HCT116 (cell line): ENCODE data around the gene TBL1X. TPM values are rescaled to one million over a fixed set of nuclear protein-coding genes. Genes with fewer than 3 reads are reported as not detected.

Source experiments
- ATAC-seq: fragments of 200-7000 bp; cut with Tn5 transposase; 2 replicates; pipeline ENCODE4 v1.9.1; 2020; ENCODE audit warnings: mild to moderate bottlenecking, moderate library complexity
- BruUV-seq: library from RNA; stranded (reverse); fragments of 400-500 nt; replicated peaks from 2 replicates; lab custom pipeline; 2021; lab: Mats Ljungman, UMichigan
- CTCF ChIA-PET: fragments of 300-600 bp; sonication (Branson Sonifier 250); formaldehyde crosslinking; loops from one replicate; lab custom pipeline; 2021; ENCODE audit warnings: antibody characterized with exemption; lab: Charles Lee
- POLR2A ChIA-PET: fragments of 300-600, 350-600 bp; sonication (Branson Sonifier 250); formaldehyde crosslinking; loops from one replicate; lab custom pipeline; 2021; ENCODE audit warnings: antibody characterized with exemption; lab: Charles Lee
- RAD21 ChIA-PET, 2 experiments: fragments of 300-600 bp; sonication (Branson Sonifier 250); formaldehyde crosslinking; loops; one replicate each; lab custom pipeline; 2023; ENCODE audit warnings: low total read pairs in 2 of 2; ENCODE audit not compliant: uncharacterized antibody in 2 of 2, unreplicated experiment in 2 of 2, low non-redundant PET in 1 of 2; lab: Charles Lee
- DNase-seq: peaks from one replicate; pipeline ENCODE4 v3.0.0-alpha.2; 2010; ENCODE audit warnings: low read depth, low spot score
- H2AFZ ChIP-seq: fragments of 200-600 bp; shearing (Covaris generic), sonication (generic); 2 replicates; pipeline ENCODE4 v1.6.1; 2017; ENCODE audit warnings: low read depth, mixed run types, mixed read lengths, antibody characterized with exemption, low read length; ENCODE audit not compliant: poor library complexity, severe bottlenecking
- H3K27ac ChIP-seq: 2 replicates; pipeline ENCODE4 v1.5.1; 2012; ENCODE audit warnings: low read depth, low read length
- H3K27me3 ChIP-seq: fragments of 200-600 bp; sonication (generic); 2 replicates; pipeline ENCODE4 v1.6.1; 2016; ENCODE audit warnings: mixed run types, low read length, mixed read lengths; ENCODE audit not compliant: insufficient read depth
- H3K36me3 ChIP-seq, 2 experiments: fragments of 200-500 bp in 1 of 2; fragments of 200-600 bp in 1 of 2; sonication (Bioruptor generic) in 1 of 2; sonication (generic) in 1 of 2; 2 replicates each; pipeline versions ENCODE4 v1.5.1 to v1.6.1; 2014 to 2016; ENCODE audit warnings: low read length in 2 of 2, inconsistent platforms in 1 of 2, mixed read lengths in 1 of 2, mixed run types in 1 of 2; ENCODE audit not compliant: insufficient read depth in 2 of 2, control insufficient read depth in 1 of 2
- H3K4me1 ChIP-seq, 2 experiments: fragments of 200-600 bp in 1 of 2; sonication (generic) in 1 of 2; 2 replicates each; pipeline versions ENCODE4 v1.5.1 to v1.6.1; 2012 to 2017; ENCODE audit warnings: low read length in 2 of 2, inconsistent platforms in 1 of 2, mild to moderate bottlenecking in 1 of 2, mixed read lengths in 1 of 2, mixed run types in 1 of 2, moderate library complexity in 1 of 2; ENCODE audit not compliant: insufficient read depth in 2 of 2, control insufficient read depth in 1 of 2
- H3K4me2 ChIP-seq: fragments of 200-600 bp; sonication (generic); 2 replicates; pipeline ENCODE4 v1.6.1; 2017; ENCODE audit warnings: mixed run types, low read length, mixed read lengths
- H3K4me3 ChIP-seq, 2 experiments: fragments of 200-600 bp in 1 of 2; sonication (generic) in 1 of 2; replicated peaks in 1 of 2; 2 replicates each; pipeline ENCODE4 v1.5.1; 2011 to 2016; ENCODE audit warnings: low read length in 2 of 2, control low read depth in 1 of 2, low read depth in 1 of 2, mild to moderate bottlenecking in 1 of 2, mixed read lengths in 1 of 2, mixed run types in 1 of 2
- H3K79me2 ChIP-seq: fragments of 200-600 bp; sonication (generic); 2 replicates; pipeline ENCODE4 v1.6.1; 2017; ENCODE audit warnings: mild to moderate bottlenecking, mixed run types, low read length, moderate library complexity, mixed read lengths; ENCODE audit not compliant: insufficient read depth
- H3K9ac ChIP-seq: fragments of 200-600 bp; sonication (generic); 2 replicates; pipeline ENCODE4 v1.6.1; 2016; ENCODE audit warnings: low read length, mixed read lengths
- H3K9me2 ChIP-seq: fragments of 200-600 bp; sonication (generic), shearing (Covaris generic); 2 replicates; pipeline ENCODE4 v1.6.1; 2017; ENCODE audit warnings: mixed run types, mild to moderate bottlenecking, moderate library complexity; ENCODE audit not compliant: insufficient read depth
- H3K9me3 ChIP-seq, 2 experiments: fragments of 200-500 bp in 1 of 2; fragments of 200-600 bp in 1 of 2; sonication (Bioruptor generic) in 1 of 2; sonication (generic) in 1 of 2; 2 replicates each; pipeline ENCODE4 v1.6.1; 2014 to 2017; ENCODE audit warnings: low read length in 2 of 2, mixed read lengths in 2 of 2, inconsistent platforms in 1 of 2, low read depth in 1 of 2, mild to moderate bottlenecking in 1 of 2, mixed run types in 1 of 2, moderate library complexity in 1 of 2; ENCODE audit not compliant: control insufficient read depth in 1 of 2, insufficient read depth in 1 of 2
- H4K20me1 ChIP-seq: fragments of 200-600 bp; sonication (generic), shearing (Covaris generic); 2 replicates; pipeline ENCODE4 v1.6.1; 2017; ENCODE audit warnings: mixed run types, mild to moderate bottlenecking, moderate library complexity; ENCODE audit not compliant: insufficient read depth
- CBX3 ChIP-seq: IDR thresholded peaks from 2 replicates; pipeline ENCODE4 v1.6.1; 2012; ENCODE audit warnings: low read depth
- CEBPB ChIP-seq: IDR thresholded peaks from 2 replicates; pipeline ENCODE4 v1.6.1; 2012; ENCODE audit warnings: low read depth
- EGR1 ChIP-seq: IDR thresholded peaks from 2 replicates; pipeline ENCODE4 v1.6.1; 2012; ENCODE audit warnings: low read depth
- ELF1 ChIP-seq: IDR thresholded peaks from 2 replicates; pipeline ENCODE4 v1.6.1; 2012; ENCODE audit warnings: low read depth, borderline replicate concordance
- EZH2 ChIP-seq: fragments of 200-600 bp; sonication (generic); IDR thresholded peaks from 2 replicates; pipeline ENCODE4 v1.6.1; 2017; ENCODE audit warnings: antibody characterized with exemption, mixed run types
- FOSL1 ChIP-seq: IDR thresholded peaks from 2 replicates; pipeline ENCODE4 v1.6.1; 2012; ENCODE audit warnings: low read depth
- JUND ChIP-seq: IDR thresholded peaks from 2 replicates; pipeline ENCODE4 v1.6.1; 2012
- POLR2A ChIP-seq: IDR thresholded peaks from 2 replicates; pipeline ENCODE4 v1.7.0; 2011; ENCODE audit warnings: borderline replicate concordance; ENCODE audit not compliant: insufficient read depth, insufficient read length; ENCODE audit errors: extremely low read depth
- POLR2AphosphoS5 ChIP-seq: IDR thresholded peaks from 2 replicates; pipeline ENCODE4 v1.6.1; 2011; ENCODE audit warnings: mild to moderate bottlenecking, low read depth, low read length, moderate library complexity
- RAD21 ChIP-seq: IDR thresholded peaks from 2 replicates; pipeline ENCODE4 v1.6.1; 2012; ENCODE audit warnings: low read depth, mild to moderate bottlenecking
- SP1 ChIP-seq: IDR thresholded peaks from 2 replicates; pipeline ENCODE4 v1.6.1; 2012; ENCODE audit warnings: low read depth
- SRF ChIP-seq: IDR thresholded peaks from 2 replicates; pipeline ENCODE4 v1.6.1; 2012; ENCODE audit warnings: low read depth
- YY1 ChIP-seq: IDR thresholded peaks from 2 replicates; pipeline ENCODE4 v1.6.1; 2011; ENCODE audit warnings: low read length, low read depth, moderate library complexity, mild to moderate bottlenecking; ENCODE audit not compliant: insufficient replicate concordance; ENCODE audit errors: extremely low read depth
- ZFX ChIP-seq: fragments of 450-650 bp; IDR thresholded peaks from 2 replicates; pipeline ENCODE4 v1.6.1; 2017
- ZNF274 ChIP-seq: fragments of 200-500 bp; sonication (Bioruptor generic); IDR thresholded peaks from 2 replicates; pipeline ENCODE4 v1.6.1; 2014; ENCODE audit warnings: mild to moderate bottlenecking, low read depth, low read length, inconsistent platforms
- intact Hi-C: fragments of 100-400 bp; cut with micrococcal nuclease; formaldehyde crosslinking; loops from 2 replicates; pipeline ENCODE4 v1.10.0; 2022
- total RNA-seq: library from RNA; stranded (reverse); gene quantifications from one replicate; pipeline ENCODE4 v1.2.1, GENCODE V29; 2021; ENCODE audit not compliant: unreplicated experiment
- TF ChIP-seq, protein P1 (sequence below): IDR thresholded peaks from 2 replicates; pipeline ENCODE4 v1.6.1; 2012
- TF ChIP-seq, protein P2 (sequence below), 3 experiments: fragments of 200-600 bp in 1 of 3; sonication (generic) in 1 of 3; IDR thresholded peaks in 2 of 3; conservative IDR thresholded peaks in 1 of 3; 2 replicates each; pipeline ENCODE4 v1.5.1; 2012 to 2017; ENCODE audit warnings: low read depth in 2 of 3, low read length in 2 of 3, antibody characterized with exemption in 1 of 3, borderline replicate concordance in 1 of 3, control low read depth in 1 of 3, mild to moderate bottlenecking in 1 of 3, mixed read lengths in 1 of 3, mixed run types in 1 of 3, moderate library complexity in 1 of 3; ENCODE audit not compliant: insufficient read depth in 1 of 3
- TF ChIP-seq, protein P3 (sequence below): IDR thresholded peaks from 2 replicates; pipeline ENCODE4 v1.6.1; 2012

The TBL1X gene
- total RNA-seq, 1 experiment from 2014 or later: 37.8 TPM

DNA sequence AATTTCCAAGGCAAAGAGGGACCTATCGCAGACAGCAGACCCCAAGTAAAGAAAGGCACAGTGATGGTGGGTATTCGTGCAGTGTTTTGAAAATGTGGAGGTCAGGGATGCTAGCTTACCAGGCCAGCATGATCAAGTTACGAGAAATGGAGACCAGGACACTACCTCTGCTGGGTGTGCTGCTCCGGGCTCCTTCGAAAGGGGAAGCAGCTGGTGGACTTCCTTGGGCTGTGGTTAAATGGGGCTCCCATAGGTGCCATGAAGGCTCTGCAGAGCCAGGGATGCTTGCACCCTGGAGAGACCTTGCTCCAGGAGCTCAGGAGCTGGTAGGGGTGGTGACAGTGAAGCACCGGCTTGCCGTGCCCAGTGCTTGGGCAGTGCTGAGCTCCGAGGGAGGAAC, 68.8 kb downstream of the TBL1X start:
- ATAC-seq: no peak
- CTCF ChIA-PET: no interaction called here
- H4K20me1 ChIP-seq: no peaks in the 10 kb centered on the region
- POLR2A ChIA-PET: no interaction called here
- DNase-seq: no peak
- no peak overlapping the region for H3K27ac ChIP-seq
- H3K9me2 ChIP-seq: no peaks in the 10 kb centered on the region
- no peak overlapping the region for H3K9ac ChIP-seq
- intact Hi-C loops: no loop called here
- TF ChIP-seq ZFX (no peak), POLR2A (no peak), RAD21 (no peak), JUND (no peak), FOSL1 (no peak), CBX3 (no peak), ELF1 (no peak), CEBPB (no peak), EGR1 (no peak), SP1 (no peak), ZNF274 (no peak), SRF (no peak), YY1 (no peak), EZH2 (no peak), POLR2AphosphoS5 (no peak)
- TF ChIP-seq, protein P1, sequence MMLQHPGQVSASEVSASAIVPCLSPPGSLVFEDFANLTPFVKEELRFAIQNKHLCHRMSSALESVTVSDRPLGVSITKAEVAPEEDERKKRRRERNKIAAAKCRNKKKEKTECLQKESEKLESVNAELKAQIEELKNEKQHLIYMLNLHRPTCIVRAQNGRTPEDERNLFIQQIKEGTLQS: no peak
- TF ChIP-seq, protein P2, sequence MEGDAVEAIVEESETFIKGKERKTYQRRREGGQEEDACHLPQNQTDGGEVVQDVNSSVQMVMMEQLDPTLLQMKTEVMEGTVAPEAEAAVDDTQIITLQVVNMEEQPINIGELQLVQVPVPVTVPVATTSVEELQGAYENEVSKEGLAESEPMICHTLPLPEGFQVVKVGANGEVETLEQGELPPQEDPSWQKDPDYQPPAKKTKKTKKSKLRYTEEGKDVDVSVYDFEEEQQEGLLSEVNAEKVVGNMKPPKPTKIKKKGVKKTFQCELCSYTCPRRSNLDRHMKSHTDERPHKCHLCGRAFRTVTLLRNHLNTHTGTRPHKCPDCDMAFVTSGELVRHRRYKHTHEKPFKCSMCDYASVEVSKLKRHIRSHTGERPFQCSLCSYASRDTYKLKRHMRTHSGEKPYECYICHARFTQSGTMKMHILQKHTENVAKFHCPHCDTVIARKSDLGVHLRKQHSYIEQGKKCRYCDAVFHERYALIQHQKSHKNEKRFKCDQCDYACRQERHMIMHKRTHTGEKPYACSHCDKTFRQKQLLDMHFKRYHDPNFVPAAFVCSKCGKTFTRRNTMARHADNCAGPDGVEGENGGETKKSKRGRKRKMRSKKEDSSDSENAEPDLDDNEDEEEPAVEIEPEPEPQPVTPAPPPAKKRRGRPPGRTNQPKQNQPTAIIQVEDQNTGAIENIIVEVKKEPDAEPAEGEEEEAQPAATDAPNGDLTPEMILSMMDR (IDR thresholded peaks at IDR 0.05 in 2 of 3, conservative IDR thresholded peaks at IDR 0.05 in 1 of 3; ENCODE audit: borderline replicate concordance in 1 of 3, insufficient read depth in 1 of 3, low read depth in 2 of 3, low read length in 2 of 3): no peak
- TF ChIP-seq, protein P3, sequence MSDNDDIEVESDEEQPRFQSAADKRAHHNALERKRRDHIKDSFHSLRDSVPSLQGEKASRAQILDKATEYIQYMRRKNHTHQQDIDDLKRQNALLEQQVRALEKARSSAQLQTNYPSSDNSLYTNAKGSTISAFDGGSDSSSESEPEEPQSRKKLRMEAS: no peak
- H3K36me3 ChIP-seq: no peaks in the 10 kb centered on the region
- H3K4me3 ChIP-seq: no peak overlapping the region
- H3K27me3 ChIP-seq: no peaks in the 10 kb centered on the region
- no peak overlapping the region for H2AFZ ChIP-seq
- no peaks in the 10 kb centered on the region for H3K9me3 ChIP-seq
- no peak overlapping the region for H3K4me2 ChIP-seq
- H3K4me1 ChIP-seq: peaks cover 2 to 8% of the 10 kb centered on the region in 2 experiments; a peak in 2 of 4 replicates
- BruUV-seq: no TSS peak
- peaks cover 4% of the 10 kb centered on the region; the same call in 1 of the 2 replicates for H3K79me2 ChIP-seq
- RAD21 ChIA-PET: no interaction called here
